ENCODE data around the gene CASKIN1. TPM values are rescaled to one million over a fixed set of nuclear protein-coding genes. Genes with fewer than 3 reads are reported as not detected.

Gene CASKIN1
- total RNA-seq, 4 donors from 2014 or later, result 0.13 to 1.2 (median 0.40) TPM

GRCh38 chr16:2209258-2210008, 13.0 kb upstream of the CASKIN1 start:
- H3K4me3 ChIP-seq (replicated peaks in 1 of 3), result no peak overlapping the region
- no peak overlapping the region for H3K27ac ChIP-seq
- H3K4me1 ChIP-seq, result peaks cover 34 to 40% of the 10 kb centered on the region in 2 donors
- H3K27me3 ChIP-seq, result no peaks in the 10 kb centered on the region
- intact Hi-C loops (cut with DNase I), result no loop called here
- WGBS, 2 donors, result 92 to 97% methylated on average over 5 to 24 of the region's 29 CpGs
- H3K9me3 ChIP-seq, result no peaks in the 10 kb centered on the region
- no peak for DNase-seq
- peaks cover 17 to 20% of the 10 kb centered on the region in 2 donors for H3K36me3 ChIP-seq
- TF ChIP-seq CTCF (IDR thresholded peaks at IDR 0.05), result no peak

GRCh38 chr16:2208772-2209171, 12.4 kb upstream of the CASKIN1 start:
- intact Hi-C loops (cut with DNase I), result no loop called here
- H3K4me3 ChIP-seq (replicated peaks in 1 of 3), result no peak overlapping the region
- H3K27me3 ChIP-seq, result no peaks in the 10 kb centered on the region
- peaks cover 17 to 20% of the 10 kb centered on the region in 2 donors for H3K36me3 ChIP-seq
- no peak for DNase-seq
- WGBS, 2 donors, result 95 to 100% methylated on average over 2 to 8 of the region's 9 CpGs
- TF ChIP-seq CTCF (IDR thresholded peaks at IDR 0.05) (no peak), POLR2A (IDR thresholded peaks at IDR 0.05) (no peak)
- H3K4me1 ChIP-seq, result peaks cover 32 to 36% of the 10 kb centered on the region in 2 donors
- no peaks in the 10 kb centered on the region for H3K9me3 ChIP-seq
- H3K27ac ChIP-seq, result no peak overlapping the region

GRCh38 chr16:2208308-2208707, 11.9 kb upstream of the CASKIN1 start:
- no peak for TF ChIP-seq CTCF (IDR thresholded peaks at IDR 0.05)
- no peak for TF ChIP-seq POLR2A (IDR thresholded peaks at IDR 0.05)
- Histone ChIP-seq H3K9me3 (no peaks in the 10 kb centered on the region), H3K36me3 (peaks cover 17 to 20% of the 10 kb centered on the region in 2 donors), H3K27me3 (no peaks in the 10 kb centered on the region), H3K4me3 (replicated peaks in 1 of 3) (no peak overlapping the region), H3K27ac (no peak overlapping the region), H3K4me1 (peaks cover 27 to 32% of the 10 kb centered on the region in 2 donors)
- no peak for DNase-seq
- 89 to 92% methylated on average over 16 to 18 of the region's 23 CpGs for WGBS, 2 donors
- intact Hi-C loops (cut with DNase I), result no loop called here

DNA sequence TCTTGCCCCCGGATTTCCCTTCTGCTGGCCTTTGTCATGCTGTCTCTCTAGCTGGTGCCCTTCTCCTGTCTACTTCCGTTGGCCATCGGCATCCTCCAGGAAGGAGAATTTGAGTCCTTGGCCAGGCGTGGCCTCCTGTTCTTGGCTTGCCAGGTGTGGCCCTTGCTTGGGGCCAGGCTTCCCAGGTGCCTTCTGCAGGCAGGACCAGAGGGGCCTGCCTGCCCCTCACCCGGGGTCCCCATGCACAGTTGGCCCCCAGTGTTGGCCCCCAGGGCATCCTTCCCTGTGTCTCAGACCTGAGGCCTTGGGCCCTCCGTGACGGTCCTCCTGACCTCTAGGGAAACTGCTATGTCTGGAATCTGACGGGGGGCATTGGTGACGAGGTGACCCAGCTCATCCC, 11.5 kb upstream of the CASKIN1 start:
- H3K4me1 ChIP-seq, result peaks cover 23 to 27% of the 10 kb centered on the region in 2 donors

More for the DNA sequence above, 11.5 kb upstream of the CASKIN1 start:
- DNase-seq, result no peak
- Histone ChIP-seq H3K27ac (no peak overlapping the region), H3K9me3 (no peaks in the 10 kb centered on the region), H3K27me3 (no peaks in the 10 kb centered on the region), H3K4me3 (replicated peaks in 1 of 3) (no peak overlapping the region), H3K36me3 (peaks cover 17 to 20% of the 10 kb centered on the region in 2 donors)
- 94 to 96% methylated on average over 5 to 6 of the region's 9 CpGs for WGBS, 2 donors
- intact Hi-C loops (cut with DNase I), result no loop called here
- no peak for TF ChIP-seq CTCF (IDR thresholded peaks at IDR 0.05)
- no peak for TF ChIP-seq POLR2A (IDR thresholded peaks at IDR 0.05)
